22Rv1 (cell line): Measurements from ENCODE around the gene FNDC7.

ENCODE experiments used
- CTCF ChIP-seq: fragments of 450-650 bp; IDR thresholded peaks from 2 replicates; pipeline ENCODE4 v1.5.1; 2017; ENCODE audit warnings: mild to moderate bottlenecking
- ZFX ChIP-seq: fragments of 450-650 bp; IDR thresholded peaks from 2 replicates; pipeline ENCODE4 v1.6.1; 2017; ENCODE audit warnings: antibody characterized with exemption, borderline replicate concordance

- no peak for TF ChIP-seq CTCF
- no peak for TF ChIP-seq ZFX
Observed at GRCh38 chr1:108722292-108722691, 9.6 kb downstream of the FNDC7 start.
